Heart left ventricle (tissue), 13 donors: ENCODE measurements around the gene CACNB4.

Experiments used
- CTCF ChIP-seq, 12 donors: fragments of 200-600 bp; sonication (generic) in 4 of 12; IDR thresholded peaks; one replicate each; pipeline versions ENCODE4 v1.5.0 to v1.8.0; 2018 to 2022; ENCODE audit warnings: antibody characterized with exemption in 12 of 12, mild to moderate bottlenecking in 5 of 12
- POLR2A ChIP-seq, 2 donors: fragments of 450-650 bp; IDR thresholded peaks; one replicate each; pipeline ENCODE4 v1.6.1; 2017; ENCODE audit warnings: antibody characterized with exemption in 2 of 2, mild to moderate bottlenecking in 2 of 2, moderate library complexity in 2 of 2
- donor health status: ischemic (EF 13 %, LVEDD 7.1; RV severe dilation, severe dysfunction).
- donor health status: DM: no; HTN: yes; CAD: no.
- donor health status: DM: no; HTN: no; CAD: no.
- donor health status: ischemic (EF 25% LVEDD 6.9; RV normal size, moderate dysfunction).
- donor health status: ischemic (EF 25% LVEDD 5.7; RV mildly dilated, moderate dysfunction).
- donor health status: ischemic (EF 35%, LVEDD 5.7; RV mildly dilated, moderate dysfunction).
- donor health status: nonischemic (EF 11% LVEDD 7.7; RV severe dilation, severe dysfunction).
- donor health status: DM: yes; HTN: yes; CAD: no.
- donor health status: PGD.
- donor health status: ischemic (EF 29% LVEDD 5.4; RV normal size, mild dysfunction).
- donor health status: nonischemic (EF 23%, LVEDD 6.1; RV moderate dilation, normal function).

GRCh38 chr2:152049541-152049940, 49.3 kb downstream of the CACNB4 start:
- TF ChIP-seq CTCF (IDR thresholded peaks at IDR 0.05) (no peak), POLR2A (IDR thresholded peaks at IDR 0.05) (no peak)
